PFSK-1 (cell line): ENCODE results near the gene ADAT3.

Experiments used
- FOXP2 ChIP-seq: optimal IDR thresholded peaks from 2 replicates; pipeline ENCODE3; 2011; ENCODE audit warnings: borderline replicate concordance, control low read depth, inconsistent platforms; ENCODE audit not compliant: insufficient read depth; ENCODE audit errors: extremely low read length, extremely low read depth
- POLR2AphosphoS5 ChIP-seq: IDR thresholded peaks from 2 replicates; pipeline ENCODE4 v1.6.1; 2012; ENCODE audit warnings: low read depth, mild to moderate bottlenecking, control low read depth, low read length, moderate library complexity
- REST ChIP-seq, 2 experiments: IDR thresholded peaks; 2 replicates each; pipeline versions ENCODE4 v1.6.1 to v1.8.0; 2011 to 2012; ENCODE audit warnings: low read depth in 2 of 2, low read length in 2 of 2, control low read depth in 1 of 2, inconsistent platforms in 1 of 2, mild to moderate bottlenecking in 1 of 2, moderate library complexity in 1 of 2; ENCODE audit not compliant: insufficient read depth in 1 of 2
- SIN3A ChIP-seq: IDR thresholded peaks from 2 replicates; pipeline ENCODE4 v1.6.1; 2012; ENCODE audit warnings: mild to moderate bottlenecking, low read length, moderate library complexity, borderline replicate concordance; ENCODE audit not compliant: insufficient read depth
- TAF1 ChIP-seq: IDR thresholded peaks from 2 replicates; pipeline ENCODE4 v1.6.1; 2012; ENCODE audit warnings: low read length, control low read depth, borderline replicate concordance; ENCODE audit not compliant: insufficient read depth

Gene ADAT3

GRCh38 chr19:1917926-1918325 is 12.7 kb downstream of the ADAT3 start:
- TF ChIP-seq POLR2AphosphoS5 (no peak), TAF1 (no peak), SIN3A (no peak), REST (IDR thresholded peaks at IDR 0.05; ENCODE audit: insufficient read depth in 1 of 2, low read depth in 2 of 2, low read length in 2 of 2) (no peak), FOXP2 (no peak)

GRCh38 chr19:1918975-1919374 is 13.8 kb downstream of the ADAT3 start:
- TF ChIP-seq POLR2AphosphoS5 (no peak), REST (IDR thresholded peaks at IDR 0.05; ENCODE audit: insufficient read depth in 1 of 2, low read depth in 2 of 2, low read length in 2 of 2) (no peak), TAF1 (no peak), SIN3A (no peak), FOXP2 (no peak)

GRCh38 chr19:1920644-1921043 is 15.4 kb downstream of the ADAT3 start:
- TF ChIP-seq POLR2AphosphoS5 (no peak), REST (IDR thresholded peaks at IDR 0.05; ENCODE audit: insufficient read depth in 1 of 2, low read depth in 2 of 2, low read length in 2 of 2) (no peak), FOXP2 (no peak), SIN3A (no peak), TAF1 (no peak)

- TF ChIP-seq SIN3A (no peak), TAF1 (no peak), REST (IDR thresholded peaks at IDR 0.05; ENCODE audit: insufficient read depth in 1 of 2, low read depth in 2 of 2, low read length in 2 of 2) (no peak), FOXP2 (no peak), POLR2AphosphoS5 (no peak)
Measured at GRCh38 chr19:1921326-1921725, 16.1 kb downstream of the ADAT3 start.

- TF ChIP-seq POLR2AphosphoS5 (no peak), SIN3A (no peak), FOXP2 (no peak)
Measured at GRCh38 chr19:1921825-1922224, 16.6 kb downstream of the ADAT3 start.
